Keratinocyte (primary cell): ENCODE data around the gene CDC42EP1. TPM values are rescaled to one million over a fixed set of nuclear protein-coding genes. Genes with fewer than 3 reads are reported as not detected.
A peak's percentile ranks its signal among the peaks of the same experiment; 100 is the strongest.

Source experiments
- DNase-seq: peaks from one replicate; pipeline ENCODE4 v3.0.0-alpha.2; 2011; ENCODE audit warnings: low read depth, missing footprints, low spot score
- FAIRE-seq: peaks from 2 replicates; lab custom pipeline; 2011; peaks lifted over from hg19 to GRCh38; lab: Jason Lieb, UNC
- H2AFZ ChIP-seq: 2 replicates; pipeline ENCODE4 v1.6.0; 2012; ENCODE audit warnings: low read length, control low read depth, inconsistent platforms; ENCODE audit not compliant: control insufficient read depth
- H3K27ac ChIP-seq: 2 replicates; pipeline ENCODE4 v1.5.1; 2011; ENCODE audit warnings: low read length; ENCODE audit not compliant: control insufficient read depth, insufficient read depth
- H3K27me3 ChIP-seq: 3 replicates; pipeline ENCODE4 v1.6.0; 2011; ENCODE audit warnings: low read length; ENCODE audit not compliant: control insufficient read depth, insufficient read depth; ENCODE audit errors: extremely low read depth
- H3K36me3 ChIP-seq, 2 experiments: 2 replicates in 1 of 2; 3 replicates in 1 of 2; pipeline ENCODE4 v1.5.1; 2011; ENCODE audit warnings: low read length in 2 of 2, mild to moderate bottlenecking in 1 of 2; ENCODE audit not compliant: control insufficient read depth in 2 of 2, insufficient read depth in 2 of 2; ENCODE audit errors: extremely low read depth in 1 of 2
- H3K4me1 ChIP-seq: 3 replicates; pipeline ENCODE4 v1.5.1; 2011; ENCODE audit warnings: low read length; ENCODE audit not compliant: control insufficient read depth, insufficient read depth; ENCODE audit errors: extremely low read depth
- H3K4me2 ChIP-seq: 3 replicates; pipeline ENCODE4 v1.6.0; 2011; ENCODE audit warnings: low read depth, low read length; ENCODE audit not compliant: control insufficient read depth, insufficient read depth; ENCODE audit errors: extremely low read depth
- H3K4me3 ChIP-seq, 3 experiments: fragments of 200-600 bp in 1 of 3; sonication (generic) in 1 of 3; 2 replicates in 2 of 3; 3 replicates in 1 of 3; pipeline ENCODE4 v1.5.1; 2011 to 2016; ENCODE audit warnings: low read length in 3 of 3, mild to moderate bottlenecking in 3 of 3, control low read depth in 2 of 3, inconsistent platforms in 1 of 3, low read depth in 1 of 3, mixed read lengths in 1 of 3, mixed run types in 1 of 3, moderate library complexity in 1 of 3; ENCODE audit not compliant: control insufficient read depth in 2 of 3, insufficient read depth in 2 of 3; ENCODE audit errors: extremely low read depth in 1 of 3
- H3K79me2 ChIP-seq: 2 replicates; pipeline ENCODE4 v1.6.0; 2012; ENCODE audit warnings: low read length; ENCODE audit not compliant: control insufficient read depth, insufficient read depth
- H3K9ac ChIP-seq: 3 replicates; pipeline ENCODE4 v1.6.0; 2011; ENCODE audit warnings: low read length; ENCODE audit not compliant: control insufficient read depth, insufficient read depth; ENCODE audit errors: extremely low read depth
- H3K9me1 ChIP-seq: 3 replicates; pipeline ENCODE4 v1.6.0; 2011; ENCODE audit warnings: low read length; ENCODE audit not compliant: control insufficient read depth, insufficient read depth; ENCODE audit errors: extremely low read depth
- H3K9me3 ChIP-seq: 2 replicates; pipeline ENCODE4 v1.5.1; 2012; ENCODE audit warnings: low read depth, low read length; ENCODE audit not compliant: control insufficient read depth
- H4K20me1 ChIP-seq: 3 replicates; pipeline ENCODE4 v1.6.0; 2011; ENCODE audit warnings: low read length; ENCODE audit not compliant: control insufficient read depth, insufficient read depth; ENCODE audit errors: extremely low read depth
- EZH2 ChIP-seq: IDR thresholded peaks from one replicate; pipeline ENCODE4 v1.6.1; 2012; ENCODE audit warnings: inconsistent platforms, mild to moderate bottlenecking, low read length, moderate library complexity
- dilution Hi-C: fragments of 300-500 bp; cut with MboI; formaldehyde crosslinking; loops from one replicate; pipeline ENCODE4 v1.7.0; 2020; ENCODE audit warnings: low sequenced_read_pairs; ENCODE audit not compliant: extremely low pct_ligation_motif_present
- polyA plus RNA-seq, 5 experiments: library from polyadenylated mRNA; depleted of rRNA in 3 of 5; stranded (reverse) in 3 of 5; stranded (forward) in 1 of 5; unstranded in 1 of 5; fragments of >200 nt; gene quantifications; 1 replicate in 1 of 5; 2 replicates in 3 of 5; 3 replicates in 1 of 5; pipeline versions ENCODE4 v1.2.1 to v1.2.3, GENCODE V29; 2011 to 2012; ENCODE audit warnings: missing spikeins in 2 of 5, low read depth in 1 of 5, low replicate concordance in 1 of 5
- TF ChIP-seq, protein P1 (sequence below), 3 experiments: IDR thresholded peaks in 1 of 3; conservative IDR thresholded peaks in 1 of 3; optimal IDR thresholded peaks in 1 of 3; 2 replicates in 2 of 3; 3 replicates in 1 of 3; pipeline versions ENCODE3 to v1.5.1; 2011; ENCODE audit warnings: low read length in 3 of 3, mild to moderate bottlenecking in 3 of 3, moderate library complexity in 2 of 3, control low read depth in 1 of 3, inconsistent platforms in 1 of 3; ENCODE audit not compliant: insufficient read depth in 2 of 3; ENCODE audit errors: extremely low read depth in 1 of 3

CDC42EP1 gene
- polyA plus RNA-seq, 1 donor (not counting 4 experiments of a cell fraction or from before 2014, with no cell fraction given) = 10.5 TPM

DNA sequence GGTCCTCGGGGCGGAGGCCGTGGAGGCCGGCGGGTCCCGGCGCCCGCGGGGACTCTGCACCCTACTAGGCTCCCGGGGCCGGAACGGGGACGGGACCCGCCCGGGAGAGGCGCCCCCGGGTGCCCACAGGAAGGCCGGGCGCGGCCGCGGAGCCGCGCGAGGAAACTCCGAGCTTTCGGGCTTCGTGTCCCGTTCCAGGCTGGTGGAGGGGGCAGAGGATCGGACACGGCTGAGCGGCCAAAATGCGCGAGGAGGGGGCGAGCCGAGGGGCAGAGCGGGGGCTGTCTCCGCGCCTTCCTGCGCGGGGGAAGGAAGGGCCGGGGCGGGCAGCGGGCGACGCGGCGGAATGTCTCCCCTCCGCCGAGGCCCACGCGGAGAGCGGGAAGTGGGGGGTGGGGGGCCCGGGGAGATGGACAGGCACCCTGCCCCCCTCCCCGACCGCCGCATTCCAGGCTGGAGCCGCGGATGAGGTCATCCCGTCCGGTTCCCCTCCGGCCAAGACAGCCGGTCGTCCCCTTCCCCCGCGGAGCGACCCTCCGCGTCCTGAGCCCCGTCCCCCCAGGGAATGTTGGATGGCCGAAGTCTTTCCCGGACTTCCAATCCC lies 430 bp downstream of the CDC42EP1 start:
- FAIRE-seq = no peak
- TF ChIP-seq EZH2 = no peak
- TF ChIP-seq, protein P1, sequence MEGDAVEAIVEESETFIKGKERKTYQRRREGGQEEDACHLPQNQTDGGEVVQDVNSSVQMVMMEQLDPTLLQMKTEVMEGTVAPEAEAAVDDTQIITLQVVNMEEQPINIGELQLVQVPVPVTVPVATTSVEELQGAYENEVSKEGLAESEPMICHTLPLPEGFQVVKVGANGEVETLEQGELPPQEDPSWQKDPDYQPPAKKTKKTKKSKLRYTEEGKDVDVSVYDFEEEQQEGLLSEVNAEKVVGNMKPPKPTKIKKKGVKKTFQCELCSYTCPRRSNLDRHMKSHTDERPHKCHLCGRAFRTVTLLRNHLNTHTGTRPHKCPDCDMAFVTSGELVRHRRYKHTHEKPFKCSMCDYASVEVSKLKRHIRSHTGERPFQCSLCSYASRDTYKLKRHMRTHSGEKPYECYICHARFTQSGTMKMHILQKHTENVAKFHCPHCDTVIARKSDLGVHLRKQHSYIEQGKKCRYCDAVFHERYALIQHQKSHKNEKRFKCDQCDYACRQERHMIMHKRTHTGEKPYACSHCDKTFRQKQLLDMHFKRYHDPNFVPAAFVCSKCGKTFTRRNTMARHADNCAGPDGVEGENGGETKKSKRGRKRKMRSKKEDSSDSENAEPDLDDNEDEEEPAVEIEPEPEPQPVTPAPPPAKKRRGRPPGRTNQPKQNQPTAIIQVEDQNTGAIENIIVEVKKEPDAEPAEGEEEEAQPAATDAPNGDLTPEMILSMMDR (optimal IDR thresholded peaks at IDR 0.05 in 1 of 3, IDR thresholded peaks at IDR 0.05 in 1 of 3, conservative IDR thresholded peaks at IDR 0.05 in 1 of 3; ENCODE audit: extremely low read depth in 1 of 3, insufficient read depth in 2 of 3, low read length in 3 of 3) = no peak
- H3K27me3 ChIP-seq = no peaks in the 10 kb centered on the region
- no peaks in the 10 kb centered on the region for H3K9me3 ChIP-seq
- peak overlapping the region; percentile 74 to 95 (median 77) for H3K4me3 ChIP-seq
- dilution Hi-C loops = no loop called here
- H3K9ac ChIP-seq = peak overlapping the region; percentile 96
- H3K4me1 ChIP-seq = peaks cover 50% of the 10 kb centered on the region
- H4K20me1 ChIP-seq = peaks cover 23% of the 10 kb centered on the region
- peaks cover under 1 to 25% of the 10 kb centered on the region in 2 experiments for H3K36me3 ChIP-seq
- no peak overlapping the region for H2AFZ ChIP-seq
- H3K27ac ChIP-seq = peak overlapping the region; percentile 85
- peak overlapping the region; percentile 92 for H3K4me2 ChIP-seq
- DNase-seq = no peak
- peaks cover 11% of the 10 kb centered on the region for H3K9me1 ChIP-seq
- H3K79me2 ChIP-seq = peaks cover 42% of the 10 kb centered on the region

DNA sequence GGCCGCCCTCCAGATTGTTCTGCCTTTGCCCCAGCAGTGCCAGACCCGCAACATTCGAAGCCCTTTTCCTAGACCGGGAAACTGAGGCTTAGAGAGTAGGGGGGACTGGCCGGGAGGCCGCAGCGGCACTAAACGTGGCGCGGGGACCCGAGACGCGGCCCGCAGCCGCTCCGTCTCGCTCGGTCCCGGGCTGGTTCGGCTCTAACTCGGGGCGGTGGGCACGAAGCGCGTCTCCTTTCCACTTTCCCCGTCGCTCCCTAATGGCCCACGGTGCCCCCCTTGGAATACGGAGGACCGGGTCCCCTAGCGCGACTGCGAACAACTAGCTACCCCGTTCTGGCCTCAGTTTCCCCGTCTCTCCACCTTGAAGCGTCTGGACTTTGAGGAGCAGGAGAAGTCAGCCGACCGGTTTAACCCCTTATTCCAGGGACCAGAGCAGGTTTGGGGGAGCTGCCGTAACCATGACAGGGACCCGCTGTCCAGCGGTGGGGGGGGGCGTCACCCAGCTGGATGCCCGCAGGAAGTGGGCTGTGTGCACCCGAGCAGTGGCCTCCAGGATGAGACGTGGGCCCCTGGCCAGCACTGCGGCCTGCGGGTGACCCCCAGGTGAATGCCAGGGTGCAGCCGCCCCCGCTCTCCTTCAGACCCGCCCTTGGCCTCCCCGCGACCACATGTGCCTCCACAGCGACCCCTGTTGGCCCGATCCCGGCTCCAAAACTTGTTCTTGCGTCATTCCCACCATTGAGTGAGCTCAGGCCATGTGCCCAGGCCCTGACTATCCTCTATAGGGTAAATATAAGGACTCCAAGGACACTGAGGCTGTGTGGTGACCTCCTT lies 1.1 kb downstream of the CDC42EP1 start:
- DNase-seq (no peak), FAIRE-seq (peak; percentile 65)
- H4K20me1 ChIP-seq = peaks cover 30% of the 10 kb centered on the region
- peaks cover 49% of the 10 kb centered on the region for H3K79me2 ChIP-seq
- H2AFZ ChIP-seq = no peak overlapping the region
- no peaks in the 10 kb centered on the region for H3K27me3 ChIP-seq
- H3K36me3 ChIP-seq = peaks cover 6 to 29% of the 10 kb centered on the region in 2 experiments
- no peaks in the 10 kb centered on the region for H3K9me3 ChIP-seq
- peaks cover 57% of the 10 kb centered on the region for H3K4me1 ChIP-seq
- H3K9ac ChIP-seq = peak overlapping the region; percentile 96
- no peak for TF ChIP-seq EZH2
- TF ChIP-seq, protein P1 (optimal IDR thresholded peaks at IDR 0.05 in 1 of 3, IDR thresholded peaks at IDR 0.05 in 1 of 3, conservative IDR thresholded peaks at IDR 0.05 in 1 of 3; ENCODE audit: extremely low read depth in 1 of 3, insufficient read depth in 2 of 3, low read length in 3 of 3) = peak; percentile 84 to 92 (median 91)
- dilution Hi-C loops = no loop called here
- H3K4me2 ChIP-seq = peak overlapping the region; percentile 92
- H3K27ac ChIP-seq = peak overlapping the region; percentile 85
- peak overlapping the region; percentile 74 to 95 (median 77) for H3K4me3 ChIP-seq
- peaks cover 11% of the 10 kb centered on the region for H3K9me1 ChIP-seq
